Pancreas (tissue), 10 donors: ENCODE results near the gene ARID3A. TPM values are rescaled to one million over a fixed set of nuclear protein-coding genes. Genes with fewer than 3 reads are reported as not detected.
A peak's percentile ranks its signal among the peaks of the same experiment; 100 is the strongest.

Source experiments
- ATAC-seq, 4 donors: fragments of 200-7000 bp; cut with Tn5 transposase; one replicate each; pipeline versions ENCODE4 v1.8.0 to v1.9.1; 2020; ENCODE audit warnings: mild to moderate bottlenecking in 4 of 4, moderate library complexity in 4 of 4
- DNase-seq, 6 donors: peaks; one replicate each; pipeline ENCODE4 v3.0.0-alpha.2; 2020
- FAIRE-seq: peaks from 2 replicates; lab custom pipeline; 2012; peaks lifted over from hg19 to GRCh38; lab: Jason Lieb, UNC
- H3K27ac ChIP-seq, 4 donors: fragments of 200-600 bp; sonication (generic); 1 replicate in 3 of 4; 2 replicates in 1 of 4; pipeline versions ENCODE4 v1.5.0 to v1.8.0; 2020
- H3K27me3 ChIP-seq, 4 donors: fragments of 200-600 bp; one replicate each; pipeline ENCODE4 v1.8.0; 2021
- H3K36me3 ChIP-seq, 3 donors: fragments of 200-600 bp; sonication (generic) in 1 of 3; one replicate each; pipeline versions ENCODE4 v1.5.0 to v1.8.0; 2020 to 2021
- H3K4me1 ChIP-seq, 3 donors: fragments of 200-600 bp; one replicate each; pipeline ENCODE4 v1.8.0; 2021
- H3K4me3 ChIP-seq, 4 donors: fragments of 200-600 bp; sonication (generic) in 2 of 4; one replicate each; pipeline versions ENCODE4 v1.5.0 to v1.8.0; 2020 to 2021
- H3K9me3 ChIP-seq, 4 donors: fragments of 200-600 bp; one replicate each; pipeline ENCODE4 v1.8.0; 2021
- WGBS, 2 donors: extraction: QIAGEN DNeasy Blood & Tissue Kit; methylation state at CpG; one replicate each; pipeline ENCODE4 v1.1.7; 2013; 5-methylcytosine and 5-hydroxymethylcytosine counted together
- intact Hi-C, 3 donors: fragments of 100-400 bp; cut with DNase I; formaldehyde crosslinking; loops; one replicate each; pipeline versions ENCODE4 v1.11.1 to v1.14.2; 2022
- polyA plus RNA-seq, 2 donors: library from polyadenylated mRNA; stranded (reverse); fragments of 200-250 nt; gene quantifications; one replicate each; pipeline ENCODE4 v1.2.3, GENCODE V29; 2013
- total RNA-seq, 6 donors: library from RNA; stranded (reverse); fragmentation: NEBNext Ultra II Directional in 4 of 6; extraction: Animal tissue kit (Norgen Biotek cat#: 25700) in 4 of 6; gene quantifications; one replicate each; pipeline versions ENCODE4 v1.2.1 to v1.2.4, GENCODE V29; 2021 to 2023
- TF ChIP-seq, protein P1 (sequence below), 4 donors: fragments of 200-600 bp; sonication (generic) in 3 of 4; IDR thresholded peaks; one replicate each; pipeline versions ENCODE4 v1.5.0 to v1.8.0; 2021; ENCODE audit warnings: antibody characterized with exemption in 4 of 4
- donor health status: healthy with polysubstance abuse.
- donor health status: DM: no; HTN: no; CAD: no; lungs with moderate emphysema.
- donor health status: DM: no; HTN: no; CAD: no.
- donor health status: control.
- donor health status: control.
- donor health status: Bipolar disorder and iron deficiency.
- donor health status: DM: yes; HTN: yes; CAD: no.
- donor health status: DM: no; HTN: no; CAD: no.
- donor health status: DM: no; HTN: no; CAD: no.
- donor health status: DM: yes; HTN: yes; CAD: no.

The ARID3A gene
- total and polyA plus RNA-seq, 8 donors = 4.6 to 8.5 (median 7.1) TPM

DNA sequence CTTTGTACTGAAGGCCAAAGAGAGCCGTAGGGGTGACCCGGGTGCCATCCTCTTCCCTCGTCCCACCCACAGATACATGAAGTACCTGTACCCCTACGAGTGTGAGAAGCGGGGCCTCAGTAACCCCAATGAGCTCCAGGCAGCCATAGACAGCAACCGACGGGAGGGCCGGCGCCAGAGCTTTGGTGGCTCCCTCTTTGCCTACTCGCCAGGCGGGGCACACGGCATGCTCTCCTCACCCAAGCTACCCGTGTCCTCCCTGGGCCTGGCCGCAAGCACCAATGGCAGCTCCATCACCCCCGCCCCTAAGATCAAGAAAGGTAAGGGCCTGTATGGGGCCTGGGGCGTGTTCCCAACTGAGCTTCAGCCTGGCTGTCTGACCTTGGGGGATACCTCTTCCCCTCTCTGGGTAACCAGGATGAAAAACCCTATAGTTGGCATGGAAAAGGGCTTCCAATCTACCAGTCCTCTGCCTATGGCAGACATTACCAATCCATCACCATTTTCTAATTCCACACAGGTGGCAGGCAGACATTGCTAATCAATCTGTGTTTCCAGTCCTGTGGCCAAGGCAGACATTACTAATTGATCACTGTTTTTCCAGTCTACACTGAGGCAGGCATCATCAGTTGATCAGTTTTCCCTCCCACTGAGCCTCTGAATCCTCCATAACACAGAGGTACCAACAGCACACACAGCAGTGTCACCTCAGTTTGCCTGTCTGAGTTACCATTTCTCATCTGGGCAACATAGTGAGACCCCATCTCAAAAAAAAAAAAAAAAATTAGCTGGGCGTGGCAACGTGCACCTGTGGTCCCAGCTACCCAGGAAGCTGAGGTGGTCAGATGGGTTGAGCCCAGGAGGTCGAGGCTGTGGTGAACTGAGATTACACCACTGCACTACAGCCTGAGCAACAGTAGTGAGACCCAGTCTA, 39.2 kb downstream of the ARID3A start:
- Histone ChIP-seq H3K27ac (no peak overlapping the region), H3K4me3 (no peak overlapping the region), H3K27me3 (no peaks in the 10 kb centered on the region), H3K9me3 (no peaks in the 10 kb centered on the region), H3K36me3 (peaks cover 0 to 9% (median 0%) of the 10 kb centered on the region in 3 donors), H3K4me1 (no peaks in the 10 kb centered on the region)
- FAIRE-seq (no peak), DNase-seq (peak in 1 of 6 donors; percentile 65), ATAC-seq (no peak)
- intact Hi-C loops = no loop called here
- WGBS, 2 donors = 97 to 98% methylated on average over 19 of the region's 19 CpGs
- TF ChIP-seq, protein P1, sequence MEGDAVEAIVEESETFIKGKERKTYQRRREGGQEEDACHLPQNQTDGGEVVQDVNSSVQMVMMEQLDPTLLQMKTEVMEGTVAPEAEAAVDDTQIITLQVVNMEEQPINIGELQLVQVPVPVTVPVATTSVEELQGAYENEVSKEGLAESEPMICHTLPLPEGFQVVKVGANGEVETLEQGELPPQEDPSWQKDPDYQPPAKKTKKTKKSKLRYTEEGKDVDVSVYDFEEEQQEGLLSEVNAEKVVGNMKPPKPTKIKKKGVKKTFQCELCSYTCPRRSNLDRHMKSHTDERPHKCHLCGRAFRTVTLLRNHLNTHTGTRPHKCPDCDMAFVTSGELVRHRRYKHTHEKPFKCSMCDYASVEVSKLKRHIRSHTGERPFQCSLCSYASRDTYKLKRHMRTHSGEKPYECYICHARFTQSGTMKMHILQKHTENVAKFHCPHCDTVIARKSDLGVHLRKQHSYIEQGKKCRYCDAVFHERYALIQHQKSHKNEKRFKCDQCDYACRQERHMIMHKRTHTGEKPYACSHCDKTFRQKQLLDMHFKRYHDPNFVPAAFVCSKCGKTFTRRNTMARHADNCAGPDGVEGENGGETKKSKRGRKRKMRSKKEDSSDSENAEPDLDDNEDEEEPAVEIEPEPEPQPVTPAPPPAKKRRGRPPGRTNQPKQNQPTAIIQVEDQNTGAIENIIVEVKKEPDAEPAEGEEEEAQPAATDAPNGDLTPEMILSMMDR (IDR thresholded peaks at IDR 0.05) = no peak

DNA sequence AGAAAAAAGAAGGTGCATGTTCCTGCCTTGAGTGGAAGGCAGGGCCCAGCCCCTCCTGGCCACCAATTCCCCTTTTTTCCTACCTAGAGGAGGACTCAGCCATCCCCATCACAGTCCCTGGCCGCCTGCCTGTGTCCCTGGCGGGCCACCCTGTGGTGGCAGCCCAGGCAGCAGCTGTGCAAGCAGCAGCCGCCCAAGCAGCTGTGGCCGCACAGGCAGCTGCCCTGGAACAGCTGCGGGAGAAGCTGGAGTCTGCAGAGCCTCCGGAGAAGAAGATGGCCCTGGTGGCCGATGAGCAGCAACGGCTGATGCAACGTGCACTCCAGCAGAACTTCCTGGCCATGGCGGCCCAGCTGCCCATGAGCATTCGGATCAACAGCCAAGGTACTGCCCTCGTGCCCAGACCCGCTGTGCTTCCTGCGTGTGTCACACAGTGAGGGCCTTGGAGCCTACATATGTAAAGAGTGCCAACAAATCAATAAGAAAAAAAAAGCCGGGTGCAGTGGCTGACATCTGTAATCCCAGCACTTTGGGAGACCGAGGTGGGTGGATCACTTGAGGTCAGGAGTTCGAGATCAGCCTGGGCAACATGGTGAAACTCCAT, 40.8 kb downstream of the ARID3A start:
- Histone ChIP-seq H3K4me1 (no peaks in the 10 kb centered on the region), H3K27ac (no peak overlapping the region), H3K9me3 (no peaks in the 10 kb centered on the region), H3K4me3 (no peak overlapping the region), H3K27me3 (no peaks in the 10 kb centered on the region), H3K36me3 (peaks cover 0 to 11% (median 0%) of the 10 kb centered on the region in 3 donors)
- no peak for FAIRE-seq
- WGBS, 2 donors = 91 to 95% methylated on average over 17 of the region's 17 CpGs
- intact Hi-C loops = no loop called here
- TF ChIP-seq, protein P1 (IDR thresholded peaks at IDR 0.05) = no peak
- no peak for ATAC-seq
- DNase-seq = peak in 1 of 6 donors; percentile 21

DNA sequence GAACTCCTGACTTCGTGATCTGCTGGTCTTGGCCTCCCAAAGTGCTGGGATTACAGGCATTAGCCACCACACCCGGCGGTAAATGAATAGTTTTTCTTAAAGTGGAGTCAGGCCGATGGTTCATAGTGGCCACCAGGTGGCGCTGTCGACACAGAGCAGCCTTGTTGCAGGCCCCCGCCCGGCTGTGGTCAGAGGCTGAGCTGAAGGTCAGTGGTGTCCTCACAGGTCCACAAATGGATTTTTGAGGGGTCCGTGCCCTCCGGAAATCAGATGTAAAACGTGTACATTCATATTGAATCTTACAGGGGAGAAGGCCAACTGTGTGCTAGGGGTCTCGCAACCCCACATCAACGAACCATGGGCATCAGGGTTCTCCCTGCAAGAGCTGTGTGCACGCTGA, 44.9 kb downstream of the ARID3A start:
- FAIRE-seq (no peak), DNase-seq (peak in 1 of 6 donors; percentile 23)

DNA sequence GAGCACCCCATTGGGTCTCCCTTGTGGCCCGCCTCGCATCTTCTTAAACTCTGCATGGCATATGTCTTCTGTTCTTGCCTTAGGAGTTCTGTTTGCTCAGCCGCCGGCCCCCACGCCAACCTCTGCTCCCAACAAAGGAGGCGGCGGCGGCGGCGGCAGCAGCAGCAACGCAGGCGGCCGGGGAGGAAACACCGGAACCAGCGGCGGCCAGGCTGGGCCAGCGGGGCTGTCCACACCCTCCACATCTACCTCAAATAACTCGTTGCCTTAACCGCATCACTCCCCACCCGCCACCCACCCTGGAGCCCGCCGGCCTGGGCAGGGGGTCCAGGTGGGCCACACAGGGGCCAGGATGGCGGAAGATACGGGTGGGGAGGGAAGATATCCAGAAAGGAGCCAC, 46.0 kb downstream of the ARID3A start:
- H3K4me1 ChIP-seq = no peaks in the 10 kb centered on the region
- no peaks in the 10 kb centered on the region for H3K9me3 ChIP-seq
- TF ChIP-seq, protein P1 (IDR thresholded peaks at IDR 0.05) = no peak
- no peak for DNase-seq
- H3K4me3 ChIP-seq = no peak overlapping the region
- WGBS, 2 donors = 95 to 96% methylated on average over 24 of the region's 24 CpGs
- no peak overlapping the region for H3K27ac ChIP-seq
- intact Hi-C loops = no loop called here
- ATAC-seq = no peak
- H3K27me3 ChIP-seq = no peaks in the 10 kb centered on the region
- H3K36me3 ChIP-seq = peaks cover 0 to 8% (median 0%) of the 10 kb centered on the region in 3 donors
- no peak for FAIRE-seq

More for the DNA sequence above, 44.9 kb downstream of the ARID3A start:
- TF ChIP-seq, protein P1 (IDR thresholded peaks at IDR 0.05) = peak in 3 of 4 donors; percentile 13 to 40 (median 16)
- Histone ChIP-seq H3K4me3 (no peak overlapping the region), H3K4me1 (no peaks in the 10 kb centered on the region), H3K36me3 (peaks cover 0 to 8% (median 0%) of the 10 kb centered on the region in 3 donors), H3K27me3 (no peaks in the 10 kb centered on the region), H3K27ac (no peak overlapping the region), H3K9me3 (no peaks in the 10 kb centered on the region)
- ATAC-seq = no peak
- intact Hi-C loops = no loop called here
- WGBS, 2 donors = 92 to 95% methylated on average over 14 of the region's 14 CpGs
